Measurements from ENCODE around the gene RNPS1. TPM values are rescaled to one million over a fixed set of nuclear protein-coding genes. Genes with fewer than 3 reads are reported as not detected.

Gene RNPS1
- total RNA-seq, 2 experiments from 2014 or later: 225 to 339 TPM

- Histone ChIP-seq H3K36me3 (ENCODE audit: insufficient read depth, low read length) (peaks cover 75% of the 10 kb centered on the region), H3K9me2 (ENCODE audit: insufficient read depth, low read length) (no peaks in the 10 kb centered on the region), H3K27ac (ENCODE audit: low read depth, low read length, poor library complexity, severe bottlenecking) (no peak overlapping the region), H3K9me3 (ENCODE audit: low read length) (no peaks in the 10 kb centered on the region), H3K4me1 (ENCODE audit: insufficient read depth, low read length, poor library complexity, severe bottlenecking) (no peaks in the 10 kb centered on the region), H3K4me3 (ENCODE audit: low read depth, low read length, poor library complexity, severe bottlenecking) (no peak overlapping the region), H4K20me1 (ENCODE audit: insufficient read depth, low read length) (no peaks in the 10 kb centered on the region), H3K4me2 (ENCODE audit: low read length) (no peak overlapping the region), H3K79me2 (ENCODE audit: insufficient read depth, low read depth, low read length) (peaks cover 5% of the 10 kb centered on the region; the same call in 1 of the 2 replicates), H2AFZ (ENCODE audit: low read length) (no peak overlapping the region)
- no peak for TF ChIP-seq CTCF (conservative IDR thresholded peaks at IDR 0.05; ENCODE audit: low read length)
- TF ChIP-seq EZH2phosphoT487 (IDR thresholded peaks at IDR 0.05; ENCODE audit: borderline replicate concordance, low read depth, low read length): no peak
- ChIA-PET POLR2A (no interaction called here), CTCF (ENCODE audit: unreplicated experiment) (interaction anchor here (0.5 kb wide), 1 partner anchor 175 kb away, joined by 3 read pairs; no protein-coding TSS in a partner anchor)
- DNase-seq (ENCODE audit: low spot score): no peak
- no TSS peak for BruUV-seq (replicated peaks)
- intact Hi-C loops (cut with micrococcal nuclease; ENCODE audit: unreplicated experiment): no loop called here
Measured at GRCh38 chr16:2231016-2231931, 36.7 kb downstream of the RNPS1 start.

DNA sequence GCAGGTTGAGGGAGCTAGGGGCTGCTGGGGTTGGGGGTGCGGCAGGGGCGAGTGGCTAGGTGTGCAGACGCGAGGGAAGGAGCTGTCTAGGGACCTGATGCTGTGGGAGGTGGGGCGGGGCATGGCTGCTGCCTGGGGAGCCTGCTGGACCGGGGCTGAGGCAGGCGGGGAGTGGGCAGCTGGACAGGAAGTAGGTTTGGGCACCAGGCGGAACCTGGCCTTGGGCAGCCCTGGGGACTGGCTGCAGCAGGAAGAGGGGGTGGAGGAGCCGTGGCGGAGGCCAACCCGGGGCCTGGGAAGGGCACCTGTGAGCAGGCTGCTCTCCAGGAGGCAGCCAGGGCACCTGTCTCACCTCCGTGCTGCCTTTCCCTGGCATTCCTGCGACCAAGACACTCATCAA is 37.5 kb downstream of the RNPS1 start:
- Histone ChIP-seq H3K4me3 (ENCODE audit: low read depth, low read length, poor library complexity, severe bottlenecking) (no peak overlapping the region), H2AFZ (ENCODE audit: low read length) (no peak overlapping the region), H3K4me1 (ENCODE audit: insufficient read depth, low read length, poor library complexity, severe bottlenecking) (no peaks in the 10 kb centered on the region), H3K9me2 (ENCODE audit: insufficient read depth, low read length) (no peaks in the 10 kb centered on the region), H4K20me1 (ENCODE audit: insufficient read depth, low read length) (no peaks in the 10 kb centered on the region), H3K79me2 (ENCODE audit: insufficient read depth, low read depth, low read length) (peaks cover 14% of the 10 kb centered on the region; the same call in 1 of the 2 replicates), H3K36me3 (ENCODE audit: insufficient read depth, low read length) (peaks cover 66% of the 10 kb centered on the region), H3K9me3 (ENCODE audit: low read length) (no peaks in the 10 kb centered on the region), H3K27ac (ENCODE audit: low read depth, low read length, poor library complexity, severe bottlenecking) (no peak overlapping the region), H3K4me2 (ENCODE audit: low read length) (no peak overlapping the region)
- DNase-seq (ENCODE audit: low spot score): no peak
- ChIA-PET CTCF (ENCODE audit: unreplicated experiment) (no interaction called here), POLR2A (no interaction called here)
- TF ChIP-seq EZH2phosphoT487 (IDR thresholded peaks at IDR 0.05; ENCODE audit: borderline replicate concordance, low read depth, low read length) (no peak), CTCF (conservative IDR thresholded peaks at IDR 0.05; ENCODE audit: low read length) (no peak)
- no TSS peak for BruUV-seq (replicated peaks)
- intact Hi-C loops (cut with micrococcal nuclease; ENCODE audit: unreplicated experiment): no loop called here

Data from OCI-LY7 (cell line).